T-helper 1 cell treated with Interleukin-12 subunit alpha and Interleukin-12 subunit beta and Interleukin-4 antibody, amounts not matched to agents 30 ng/mL and 1 ng/mL, for 36 hours (primary cell): ENCODE measurements around the gene FAAP100. TPM values are rescaled to one million over a fixed set of nuclear protein-coding genes. Genes with fewer than 3 reads are reported as not detected.

Experiments used
- intact Hi-C: fragments of 100-400 bp; cut with micrococcal nuclease; formaldehyde crosslinking; loops from one replicate; pipeline ENCODE4 v1.15.1; 2024
- total RNA-seq: library from RNA; stranded (reverse); gene quantifications from 2 replicates; pipeline ENCODE4 v1.2.3, GENCODE V29; 2022

The FAAP100 gene
- total RNA-seq, 1 donor from 2014 or later = 37.9 TPM

- intact Hi-C loops = loop anchor here (1.0 to 10.0 kb wide), 9 partner anchors 27 to 1717 kb away; partner anchors contain the start of genes CBX8, CENPX, LRRC45 and MRPL12
Measured at GRCh38 chr17:81514489-81514738, 37.7 kb downstream of the FAAP100 start.

GRCh38 chr17:81513753-81514488 lies 38.2 kb downstream of the FAAP100 start:
- intact Hi-C loops = loop anchor here (1.0 to 10.0 kb wide), 11 partner anchors 27 to 1717 kb away; partner anchors contain the start of genes CBX8, CENPX, LRRC45 and MRPL12

DNA sequence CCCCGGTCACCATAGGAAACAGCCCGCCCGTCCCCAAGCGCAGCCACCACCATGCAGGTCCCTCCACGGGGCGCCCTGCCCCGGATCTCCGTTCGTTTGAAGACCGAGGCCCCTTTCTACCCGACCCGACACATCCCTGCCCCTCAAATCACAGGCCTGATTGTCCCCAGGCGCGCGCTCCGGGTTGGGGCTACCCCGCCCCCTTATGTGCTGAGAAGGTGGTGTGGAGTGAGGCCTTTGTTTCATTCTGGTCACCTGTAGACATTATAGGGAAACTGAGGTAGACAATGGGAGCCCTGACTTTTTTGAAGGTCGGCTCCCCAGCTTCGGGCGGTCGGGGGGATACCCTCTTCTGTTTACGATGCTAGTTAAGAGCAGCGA lies 38.8 kb downstream of the FAAP100 start:
- intact Hi-C loops = loop anchor here (2.0 to 10.0 kb wide), 9 partner anchors 117 to 1716 kb away; partner anchors contain the start of genes CBX8, CENPX, LRRC45 and MRPL12

DNA sequence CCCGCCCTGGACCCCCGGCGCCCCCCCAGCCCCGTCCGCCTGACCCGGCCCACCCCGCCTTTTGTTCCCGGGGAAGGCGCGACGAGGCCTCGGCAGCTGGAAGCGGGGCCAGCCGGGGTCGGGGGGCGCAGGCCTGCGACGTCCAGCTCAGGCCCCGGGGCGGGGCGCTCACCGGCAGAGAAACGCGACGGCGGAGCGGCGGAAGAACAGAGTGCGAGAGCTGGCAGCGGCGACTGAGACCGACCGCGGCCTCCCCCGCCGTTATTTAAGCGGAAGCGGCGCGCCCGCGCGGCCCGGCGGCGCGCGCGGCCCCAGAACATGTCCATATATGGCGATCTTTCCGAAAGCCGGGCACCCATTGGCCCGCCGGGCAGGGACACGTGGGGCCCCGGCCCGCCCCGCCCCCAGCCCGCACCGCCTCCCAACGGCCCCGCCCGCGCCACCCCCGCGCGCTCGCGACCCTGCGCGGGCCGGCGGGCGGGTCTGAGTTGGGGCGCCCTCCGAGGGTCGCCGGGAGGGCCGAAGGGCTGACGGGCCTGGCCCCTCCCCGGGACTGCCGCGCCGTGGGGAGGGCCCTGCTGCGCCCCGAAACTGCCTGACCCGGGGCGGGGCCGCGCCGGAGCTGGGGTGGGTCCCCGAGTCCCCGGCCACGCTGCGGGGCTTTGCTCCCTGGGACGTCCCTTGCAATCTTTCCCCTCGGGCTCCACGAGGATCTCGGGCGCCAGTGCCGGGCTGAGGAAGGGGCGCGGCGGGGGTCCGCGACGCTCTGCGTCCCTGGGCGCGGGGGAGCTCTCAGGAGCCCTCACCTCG lies 39.4 kb downstream of the FAAP100 start, which contains the start of gene ACTG1:
ACTG1 (minus strand) TSS at position 238 of the 810 bp plus-strand sequence. CDS start 445 bp downstream, outside the sequence.
- intact Hi-C loops = loop anchor here (1.0 to 10.0 kb wide), 10 partner anchors 116 to 1715 kb away; partner anchors contain the start of genes CBX8, CENPX, LRRC45 and MRPL12

GRCh38 chr17:81511804-81512561 lies 40.2 kb downstream of the FAAP100 start:
- intact Hi-C loops = loop anchor here (1.0 to 10.0 kb wide), 12 partner anchors 25 to 1715 kb away; partner anchors contain the start of genes ARHGDIA, CBX8, CENPX and LRRC45

DNA sequence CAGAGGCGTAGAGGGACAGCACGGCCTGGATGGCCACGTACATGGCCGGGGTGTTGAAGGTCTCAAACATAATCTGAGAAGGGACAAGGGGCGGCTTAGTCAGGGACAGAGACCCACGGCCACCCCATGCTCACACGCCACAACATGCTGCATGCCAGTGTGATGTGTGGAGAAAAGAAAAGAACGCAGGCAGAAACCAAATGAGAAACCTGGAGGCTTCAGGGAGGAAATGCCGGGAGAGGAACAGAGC lies 40.7 kb downstream of the FAAP100 start:
- intact Hi-C loops = loop anchor here (2.0 to 10.0 kb wide), 9 partner anchors 25 to 1714 kb away; partner anchors contain the start of genes ARHGDIA, CBX8, CENPX and LRRC45

DNA sequence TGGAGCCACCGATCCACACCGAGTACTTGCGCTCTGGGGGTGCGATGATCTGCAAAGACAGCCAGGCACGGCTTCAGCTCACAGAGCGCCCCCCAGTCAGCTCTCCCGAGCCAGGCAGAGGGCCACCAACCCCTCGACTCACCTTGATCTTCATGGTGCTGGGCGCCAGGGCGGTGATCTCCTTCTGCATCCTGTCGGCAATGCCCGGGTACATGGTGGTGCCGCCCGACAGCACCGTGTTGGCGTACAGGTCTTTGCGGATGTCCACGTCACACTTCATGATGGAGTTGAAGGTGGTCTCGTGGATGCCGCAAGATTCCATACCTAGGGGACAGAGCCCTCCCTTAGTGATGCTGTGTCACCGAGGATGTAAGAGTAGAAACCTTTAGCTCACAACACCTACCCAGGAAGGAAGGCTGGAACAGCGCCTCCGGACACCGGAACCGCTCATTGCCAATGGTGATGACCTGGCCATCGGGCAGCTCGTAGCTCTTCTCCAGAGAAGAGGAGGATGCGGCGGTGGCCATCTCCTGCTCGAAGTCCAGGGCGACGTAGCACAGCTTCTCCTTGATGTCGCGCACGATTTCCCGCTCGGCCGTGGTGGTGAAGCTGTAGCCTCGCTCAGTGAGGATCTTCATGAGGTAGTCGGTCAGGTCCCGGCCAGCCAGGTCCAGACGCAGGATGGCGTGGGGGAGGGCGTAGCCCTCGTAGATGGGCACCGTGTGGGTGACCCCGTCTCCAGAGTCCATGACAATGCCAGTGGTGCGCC lies 41.2 kb downstream of the FAAP100 start:
- intact Hi-C loops = loop anchor here (2.0 to 10.0 kb wide), 9 partner anchors 24 to 1714 kb away; partner anchors contain the start of genes ARHGDIA, CBX8, CENPX and LRRC45

GRCh38 chr17:81509972-81510784 lies 42.0 kb downstream of the FAAP100 start:
- intact Hi-C loops = loop anchor here (2.0 to 10.0 kb wide), 9 partner anchors 23 to 1713 kb away; partner anchors contain the start of genes ARHGDIA, CBX8, CENPX and LRRC45

GRCh38 chr17:81509207-81509971 lies 42.8 kb downstream of the FAAP100 start:
- intact Hi-C loops = no loop called here

DNA sequence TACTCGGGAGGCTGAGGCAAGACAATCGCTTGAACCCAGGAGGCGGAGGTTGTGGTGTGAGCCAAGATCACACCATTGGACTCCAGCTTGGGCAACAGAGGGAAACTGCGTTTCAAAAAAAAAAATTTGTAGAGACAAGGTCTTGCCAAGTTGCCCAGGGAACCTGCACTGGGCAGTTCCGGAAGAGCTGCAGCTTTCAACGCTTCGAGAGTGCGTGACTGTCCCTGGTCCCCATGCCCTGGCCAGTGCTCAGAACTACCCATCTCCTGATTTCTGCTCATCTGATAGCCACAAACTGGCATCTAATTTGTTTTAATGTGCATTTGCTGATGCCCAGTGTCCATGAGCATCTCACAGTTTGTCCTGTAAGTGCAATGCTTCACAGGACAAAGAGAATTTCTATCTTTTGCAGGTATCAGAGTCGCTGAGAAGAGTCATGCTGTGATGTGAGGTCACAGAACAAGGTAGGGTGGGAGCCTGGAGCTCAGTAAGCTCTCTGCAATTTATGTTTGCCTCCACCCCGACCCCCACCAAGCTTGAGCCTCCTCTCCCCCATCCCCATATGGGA lies 43.4 kb downstream of the FAAP100 start:
- intact Hi-C loops = no loop called here

GRCh38 chr17:81503619-81504018 lies 48.5 kb downstream of the FAAP100 start:
- intact Hi-C loops = no loop called here

- intact Hi-C loops = no loop called here
Measured at GRCh38 chr17:81502471-81503017, 49.6 kb downstream of the FAAP100 start.

DNA sequence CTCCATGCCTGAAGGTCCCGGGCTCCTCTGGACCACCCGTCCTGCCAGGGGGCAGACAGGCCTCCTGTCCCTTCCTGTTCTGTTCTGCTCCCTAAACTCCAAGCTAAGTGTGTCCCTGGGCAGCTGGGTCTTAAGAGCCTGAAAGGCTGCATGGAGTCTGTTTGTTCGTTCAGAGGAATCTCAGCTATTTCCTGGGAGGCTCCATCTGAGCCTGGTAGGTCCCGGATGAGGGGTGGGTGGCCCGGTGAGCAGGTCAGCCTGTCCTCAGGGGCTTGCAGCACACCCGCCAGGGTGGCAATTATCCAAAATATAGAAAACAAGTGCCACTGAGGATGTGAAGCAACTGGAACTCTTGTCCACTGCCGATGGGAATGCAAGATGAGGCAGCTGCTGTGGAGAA lies 52.1 kb downstream of the FAAP100 start:
- intact Hi-C loops = no loop called here

- intact Hi-C loops = no loop called here
Measured at GRCh38 chr17:81499601-81499970, 52.6 kb downstream of the FAAP100 start.

GRCh38 chr17:81498953-81499600 lies 53.1 kb downstream of the FAAP100 start:
- intact Hi-C loops = no loop called here

- intact Hi-C loops = no loop called here
Measured at GRCh38 chr17:81494626-81495377, 57.4 kb downstream of the FAAP100 start.
